Activated T-helper 1 cell treated with anti-CD3 and anti-CD28 coated beads, Interleukin-12 subunit alpha, Interleukin-12 subunit beta, Interleukin-2, Interleukin-4 antibody, amounts not matched to agents 30 ng/mL and 10 ng/mL and 1 ng/mL, durations not matched to agents 14 hours and 24 hours and 36 hours (primary cell): Measurements from ENCODE around the gene HDC. TPM values are rescaled to one million over a fixed set of nuclear protein-coding genes. Genes with fewer than 3 reads are reported as not detected.

ENCODE experiments used
- DNase-seq: peaks from one replicate; pipeline ENCODE4 v3.0.0; 2021; ENCODE audit warnings: low spot score
- H3K27ac Mint-ChIP-seq: one replicate; pipeline ENCODE4 v1.8.0; 2021; ENCODE audit warnings: mild to moderate bottlenecking, mixed read lengths
- H3K27me3 Mint-ChIP-seq: one replicate; pipeline ENCODE4 v1.8.0; 2022; ENCODE audit warnings: mild to moderate bottlenecking, moderate library complexity, mixed read lengths; ENCODE audit not compliant: insufficient read depth
- H3K36me3 Mint-ChIP-seq: one replicate; pipeline ENCODE4 v1.8.0; 2021; ENCODE audit warnings: low read depth, mixed read lengths
- H3K4me1 Mint-ChIP-seq: one replicate; pipeline ENCODE4 v1.8.0; 2021; ENCODE audit warnings: low read depth, mixed read lengths
- H3K4me3 Mint-ChIP-seq: one replicate; pipeline ENCODE4 v1.8.0; 2021; ENCODE audit warnings: mild to moderate bottlenecking, moderate library complexity, mixed read lengths
- H3K9me3 Mint-ChIP-seq: one replicate; pipeline ENCODE4 v1.8.0; 2021; ENCODE audit warnings: mixed read lengths
- intact Hi-C: fragments of 100-400 bp; cut with micrococcal nuclease; formaldehyde crosslinking; loops from one replicate; pipeline ENCODE4 v1.15.1; 2024
- total RNA-seq: library from RNA; stranded (reverse); gene quantifications from 2 replicates; pipeline ENCODE4 v1.2.3, GENCODE V29; 2022

The HDC gene
- 2.1 and 2.4 TPM in 2 replicates for total RNA-seq

GRCh38 chr15:50265620-50266019 is at the start of gene HDC:
HDC (minus strand) TSS chr15:50265726; CDS start chr15:50265623, 103 bp downstream.
- peaks cover 2% of the 10 kb centered on the region for H3K36me3 Mint-ChIP-seq

GRCh38 chr15:50312636-50313035 is 47.1 kb upstream of the HDC start:
- peaks cover 12% of the 10 kb centered on the region for H3K9me3 Mint-ChIP-seq

More at GRCh38 chr15:50265620-50266019, at the start of gene HDC:
- peaks cover 9% of the 10 kb centered on the region for H3K9me3 Mint-ChIP-seq
- H3K27me3 Mint-ChIP-seq: no peaks in the 10 kb centered on the region
- peaks cover 42% of the 10 kb centered on the region for H3K4me1 Mint-ChIP-seq
- intact Hi-C loops: no loop called here
- peak within 1 kb of the TSS; percentile 57 for H3K27ac Mint-ChIP-seq
- no peak for DNase-seq
- no peak within 1 kb of the TSS for H3K4me3 Mint-ChIP-seq

DNA sequence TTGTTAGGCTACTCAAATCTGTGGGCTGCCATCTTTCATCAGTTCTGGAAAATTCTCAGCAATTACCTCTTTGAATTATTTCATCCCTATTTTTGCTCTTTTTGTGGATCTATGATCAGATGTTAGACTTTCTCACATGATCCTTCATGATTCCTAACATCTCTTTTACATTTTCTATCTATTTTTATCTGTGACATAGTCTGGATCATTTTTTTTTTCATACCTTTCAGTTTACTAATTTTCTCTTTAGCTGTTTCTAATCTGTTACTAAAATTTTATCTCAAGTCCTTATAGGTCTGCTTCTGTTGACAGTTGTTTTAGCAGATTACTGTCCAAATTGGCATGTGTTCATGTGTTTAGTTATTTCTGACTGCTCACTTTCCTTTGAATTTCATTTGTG is 42.3 kb upstream of the HDC start:
- Mint-ChIP-seq H3K9me3 (peaks cover 18% of the 10 kb centered on the region), H3K36me3 (peaks cover 55% of the 10 kb centered on the region), H3K27me3 (no peaks in the 10 kb centered on the region), H3K4me1 (peaks cover 14% of the 10 kb centered on the region), H3K4me3 (no peak overlapping the region), H3K27ac (no peak overlapping the region)
- intact Hi-C loops: no loop called here
- no peak for DNase-seq

More at GRCh38 chr15:50312636-50313035, 47.1 kb upstream of the HDC start:
- Mint-ChIP-seq H3K4me3 (no peak overlapping the region), H3K4me1 (peaks cover 23% of the 10 kb centered on the region), H3K36me3 (peaks cover 26% of the 10 kb centered on the region), H3K27ac (no peak overlapping the region), H3K27me3 (no peaks in the 10 kb centered on the region)
- DNase-seq: no peak
- intact Hi-C loops: loop anchor here (5.0 kb wide), 1 partner anchor 65 kb away; no protein-coding TSS in a partner anchor

DNA sequence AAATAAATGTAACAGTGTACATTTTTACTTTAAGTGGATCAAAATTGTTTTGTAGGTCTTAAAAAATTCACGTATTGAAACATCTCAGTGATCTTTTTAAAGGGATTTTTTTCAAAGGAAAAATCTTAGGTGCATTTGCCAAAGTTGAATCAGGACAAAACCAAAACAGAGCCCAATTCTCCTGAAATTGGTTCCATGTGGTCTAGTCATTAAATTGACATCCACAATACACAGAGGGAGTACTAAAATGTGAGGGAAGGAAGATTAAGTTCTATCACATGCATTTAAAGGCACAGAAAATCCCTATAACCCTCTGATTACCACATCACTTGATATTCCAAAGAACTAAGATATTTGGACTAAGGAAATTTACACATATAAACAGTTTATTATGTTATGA is 39.3 kb upstream of the HDC start:
- no peak for DNase-seq
- Mint-ChIP-seq H3K27me3 (no peaks in the 10 kb centered on the region), H3K36me3 (peaks cover 64% of the 10 kb centered on the region)

DNA sequence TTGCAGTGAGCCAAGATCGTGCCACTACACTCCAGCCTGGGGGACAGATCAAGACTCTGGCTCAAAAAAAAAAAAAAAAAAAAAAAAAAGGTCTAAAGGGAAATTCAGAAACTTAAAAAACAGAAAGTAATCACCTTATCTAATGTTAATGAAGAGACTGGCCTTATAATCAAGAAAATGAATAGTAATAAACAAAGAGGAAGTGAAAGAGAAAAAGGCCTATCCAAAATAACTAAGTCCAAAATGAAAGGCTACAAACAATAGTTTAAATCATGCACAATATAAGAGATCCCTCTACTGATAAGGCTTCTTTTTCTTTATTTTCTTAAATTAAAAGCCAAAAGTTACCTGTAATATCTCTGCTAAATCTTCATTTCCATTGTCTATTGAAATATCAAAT is 37.1 kb upstream of the HDC start:
- Mint-ChIP-seq H3K4me3 (no peak overlapping the region), H3K27ac (no peak overlapping the region), H3K27me3 (no peaks in the 10 kb centered on the region), H3K36me3 (peaks cover 49% of the 10 kb centered on the region), H3K9me3 (peaks cover 5% of the 10 kb centered on the region), H3K4me1 (no peaks in the 10 kb centered on the region)
- no peak for DNase-seq
- intact Hi-C loops: no loop called here

More for the DNA sequence above, 39.3 kb upstream of the HDC start:
- peaks cover 18% of the 10 kb centered on the region for H3K9me3 Mint-ChIP-seq
- intact Hi-C loops: no loop called here
- no peak overlapping the region for H3K4me3 Mint-ChIP-seq
- no peak overlapping the region for H3K27ac Mint-ChIP-seq
- H3K4me1 Mint-ChIP-seq: no peaks in the 10 kb centered on the region

DNA sequence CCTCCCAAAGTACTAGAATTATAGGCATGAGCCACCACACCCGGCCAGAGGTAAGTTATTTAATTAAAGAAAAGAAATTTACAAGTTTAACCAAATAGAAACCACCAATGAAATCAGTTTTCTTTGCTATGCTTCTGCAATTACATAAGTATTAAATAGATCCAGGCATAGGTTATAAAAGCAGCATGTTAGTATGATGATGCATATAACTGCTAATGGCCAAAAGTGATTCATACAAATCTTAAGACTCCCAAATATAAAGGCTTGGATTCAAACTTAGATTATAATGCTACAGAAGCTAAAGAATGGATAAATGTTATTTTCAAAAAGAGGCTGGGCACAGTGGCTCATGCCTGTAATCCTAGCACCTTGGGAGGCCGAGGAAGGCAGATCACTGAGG is 32.8 kb upstream of the HDC start:
- DNase-seq: no peak
- Mint-ChIP-seq H3K36me3 (peaks cover 38% of the 10 kb centered on the region), H3K9me3 (no peaks in the 10 kb centered on the region), H3K4me1 (peaks cover 12% of the 10 kb centered on the region), H3K4me3 (no peak overlapping the region), H3K27ac (no peak overlapping the region), H3K27me3 (no peaks in the 10 kb centered on the region)
- intact Hi-C loops: no loop called here

- Mint-ChIP-seq H3K27me3 (no peaks in the 10 kb centered on the region), H3K4me3 (no peak overlapping the region), H3K27ac (no peak overlapping the region), H3K4me1 (peaks cover 12% of the 10 kb centered on the region), H3K36me3 (peaks cover 29% of the 10 kb centered on the region), H3K9me3 (no peaks in the 10 kb centered on the region)
- intact Hi-C loops: no loop called here
- no peak for DNase-seq
These were observed 30.4 kb upstream of the HDC start for GRCh38 chr15:50295966-50296365.

GRCh38 chr15:50289749-50290148 is 24.2 kb upstream of the HDC start:
- intact Hi-C loops: no loop called here
- DNase-seq: no peak
- peak overlapping the region; percentile 11 for H3K27ac Mint-ChIP-seq
- H3K4me3 Mint-ChIP-seq: no peak overlapping the region
- no peaks in the 10 kb centered on the region for H3K9me3 Mint-ChIP-seq
- peaks cover 12% of the 10 kb centered on the region for H3K4me1 Mint-ChIP-seq
- H3K27me3 Mint-ChIP-seq: no peaks in the 10 kb centered on the region
- H3K36me3 Mint-ChIP-seq: peaks cover 35% of the 10 kb centered on the region

- peaks cover 12% of the 10 kb centered on the region for H3K4me1 Mint-ChIP-seq
- H3K9me3 Mint-ChIP-seq: no peaks in the 10 kb centered on the region
- DNase-seq: no peak
- intact Hi-C loops: no loop called here
- H3K36me3 Mint-ChIP-seq: peaks cover 37% of the 10 kb centered on the region
- no peaks in the 10 kb centered on the region for H3K27me3 Mint-ChIP-seq
- peak overlapping the region; percentile 4 for H3K27ac Mint-ChIP-seq
- H3K4me3 Mint-ChIP-seq: no peak overlapping the region
These were observed 22.0 kb upstream of the HDC start for GRCh38 chr15:50287324-50288116.

- intact Hi-C loops: no loop called here
- Mint-ChIP-seq H3K36me3 (peaks cover 33% of the 10 kb centered on the region), H3K27ac (no peak overlapping the region), H3K9me3 (no peaks in the 10 kb centered on the region), H3K27me3 (no peaks in the 10 kb centered on the region), H3K4me1 (peaks cover 13% of the 10 kb centered on the region), H3K4me3 (no peak overlapping the region)
- DNase-seq: no peak
These were observed 15.9 kb upstream of the HDC start for GRCh38 chr15:50281427-50281826.

GRCh38 chr15:50280271-50280670 is 14.7 kb upstream of the HDC start:
- DNase-seq: no peak
- H3K36me3 Mint-ChIP-seq: peaks cover 33% of the 10 kb centered on the region
- intact Hi-C loops: no loop called here
- H3K9me3 Mint-ChIP-seq: no peaks in the 10 kb centered on the region
- H3K4me1 Mint-ChIP-seq: peaks cover 22% of the 10 kb centered on the region
- H3K27ac Mint-ChIP-seq: no peak overlapping the region
- H3K4me3 Mint-ChIP-seq: no peak overlapping the region
- H3K27me3 Mint-ChIP-seq: no peaks in the 10 kb centered on the region

DNA sequence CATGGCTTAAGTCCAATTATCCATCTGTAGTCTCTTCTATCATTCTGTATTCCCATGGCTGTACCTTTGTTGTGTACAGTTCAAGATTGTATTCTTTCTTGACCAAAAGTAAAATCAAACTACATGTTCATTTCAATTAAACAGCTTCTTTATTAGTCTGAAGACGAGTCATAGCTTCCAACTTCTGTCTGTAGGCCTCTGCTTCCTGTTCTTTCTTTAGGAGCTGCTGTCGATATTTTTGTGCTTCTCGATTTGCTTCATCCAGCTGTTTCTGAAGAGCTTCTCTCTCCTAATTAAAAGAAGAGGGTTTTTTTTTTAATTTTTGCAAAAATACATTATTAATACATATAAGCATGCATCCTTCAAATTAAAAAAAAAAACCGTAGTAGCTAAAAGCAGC is 13.0 kb upstream of the HDC start:
- Mint-ChIP-seq H3K27ac (peak overlapping the region; percentile 34), H3K4me1 (peaks cover 22% of the 10 kb centered on the region), H3K4me3 (no peak overlapping the region), H3K36me3 (peaks cover 31% of the 10 kb centered on the region), H3K9me3 (no peaks in the 10 kb centered on the region), H3K27me3 (no peaks in the 10 kb centered on the region)
- no peak for DNase-seq
- intact Hi-C loops: loop anchor here (5.0 kb wide), 1 partner anchor 36 kb away; no protein-coding TSS in a partner anchor

DNA sequence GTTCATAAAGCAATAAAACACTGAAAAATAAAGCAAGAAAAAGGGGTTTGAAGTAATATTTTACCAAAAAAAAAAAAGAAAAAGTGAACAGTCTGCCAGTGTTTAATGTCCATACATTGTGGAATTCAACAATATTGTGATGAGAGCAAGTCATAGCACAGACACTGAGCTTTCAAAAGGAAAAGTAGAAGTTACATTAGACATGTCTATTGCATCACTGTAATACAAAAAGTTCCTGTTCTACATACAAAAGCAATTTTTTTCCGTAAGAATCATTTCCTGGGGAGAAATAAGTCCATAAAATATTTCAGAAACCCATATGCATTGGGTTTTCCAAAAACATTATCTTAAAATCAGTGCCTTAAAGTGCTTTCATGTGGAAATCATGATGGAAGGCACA is 11.8 kb upstream of the HDC start:
- DNase-seq: no peak
- Mint-ChIP-seq H3K4me3 (no peak overlapping the region), H3K36me3 (peaks cover 31% of the 10 kb centered on the region), H3K9me3 (no peaks in the 10 kb centered on the region), H3K27ac (no peak overlapping the region), H3K27me3 (no peaks in the 10 kb centered on the region), H3K4me1 (peaks cover 22% of the 10 kb centered on the region)
- intact Hi-C loops: loop anchor here (5.0 kb wide), 1 partner anchor 35 kb away; no protein-coding TSS in a partner anchor
